Measurements from ENCODE around the gene CA11. TPM values are rescaled to one million over a fixed set of nuclear protein-coding genes. Genes with fewer than 3 reads are reported as not detected.

Gene CA11
- total and polyA plus RNA-seq, 9 of the 15 experiments (the other 6 are each of a cell fraction or from before 2014, with no cell fraction given), result 2.9 to 19.9 (median 8.3) TPM

DNA sequence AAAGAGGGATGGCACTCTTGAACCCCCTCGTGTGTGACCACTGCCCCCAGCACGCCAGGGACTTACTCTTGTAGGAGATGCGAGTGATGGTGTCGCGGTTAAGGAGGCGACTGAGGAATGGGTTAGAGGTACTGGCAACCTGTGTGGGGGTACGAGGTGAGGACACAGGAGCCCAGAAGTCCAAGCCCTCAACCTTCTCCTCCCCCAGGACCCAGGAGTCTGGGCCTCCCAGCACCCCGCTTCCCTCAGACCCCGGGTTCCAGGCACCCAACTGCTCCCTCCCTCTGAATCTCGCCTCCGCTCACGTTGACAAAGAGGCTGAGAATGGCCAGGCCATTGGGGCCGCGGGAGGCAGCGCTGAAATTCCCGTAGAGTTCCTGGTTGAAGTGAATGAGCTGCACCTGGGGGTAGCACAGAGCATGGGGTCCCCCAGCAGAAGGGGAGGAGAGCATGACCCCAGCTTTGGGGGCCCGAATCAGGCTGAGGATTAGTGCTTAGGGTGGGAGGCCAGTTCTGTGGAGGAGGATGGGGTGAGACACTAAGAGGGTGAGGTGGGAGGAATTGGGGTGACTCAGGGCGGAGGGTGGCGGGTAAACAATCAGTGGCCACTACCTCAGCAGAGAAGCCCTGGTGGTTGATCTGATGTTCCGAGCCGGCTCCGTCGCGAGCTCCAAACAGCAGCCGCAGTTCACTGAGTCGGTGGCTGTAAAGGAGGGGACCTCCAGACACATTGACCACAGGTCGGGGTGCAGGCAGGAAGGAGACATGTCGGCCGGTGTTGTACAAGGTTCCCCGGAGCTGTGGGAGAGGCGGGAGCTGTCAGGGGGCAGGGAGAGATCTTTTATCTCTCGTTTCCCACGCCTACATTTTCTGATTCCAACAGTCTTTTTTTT, 6.3 kb downstream of the CA11 start (continued):
- TF ChIP-seq, protein P1, sequence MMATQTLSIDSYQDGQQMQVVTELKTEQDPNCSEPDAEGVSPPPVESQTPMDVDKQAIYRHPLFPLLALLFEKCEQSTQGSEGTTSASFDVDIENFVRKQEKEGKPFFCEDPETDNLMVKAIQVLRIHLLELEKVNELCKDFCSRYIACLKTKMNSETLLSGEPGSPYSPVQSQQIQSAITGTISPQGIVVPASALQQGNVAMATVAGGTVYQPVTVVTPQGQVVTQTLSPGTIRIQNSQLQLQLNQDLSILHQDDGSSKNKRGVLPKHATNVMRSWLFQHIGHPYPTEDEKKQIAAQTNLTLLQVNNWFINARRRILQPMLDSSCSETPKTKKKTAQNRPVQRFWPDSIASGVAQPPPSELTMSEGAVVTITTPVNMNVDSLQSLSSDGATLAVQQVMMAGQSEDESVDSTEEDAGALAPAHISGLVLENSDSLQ (IDR thresholded peaks at IDR 0.05), result peak; percentile 65
- TF ChIP-seq HNRNPK (IDR thresholded peaks at IDR 0.05; ENCODE audit: low read depth, low read length, poor library complexity, severe bottlenecking), result no peak
- TF ChIP-seq MTA3 (IDR thresholded peaks at IDR 0.05; ENCODE audit: borderline replicate concordance), result 0 out of 2 replicates have a peak, but pooled peaks have one; percentile 20
- 0 out of 2 replicates have a peak, but pooled peaks have one; percentile 7 for TF ChIP-seq LARP7 (IDR thresholded peaks at IDR 0.05)

DNA sequence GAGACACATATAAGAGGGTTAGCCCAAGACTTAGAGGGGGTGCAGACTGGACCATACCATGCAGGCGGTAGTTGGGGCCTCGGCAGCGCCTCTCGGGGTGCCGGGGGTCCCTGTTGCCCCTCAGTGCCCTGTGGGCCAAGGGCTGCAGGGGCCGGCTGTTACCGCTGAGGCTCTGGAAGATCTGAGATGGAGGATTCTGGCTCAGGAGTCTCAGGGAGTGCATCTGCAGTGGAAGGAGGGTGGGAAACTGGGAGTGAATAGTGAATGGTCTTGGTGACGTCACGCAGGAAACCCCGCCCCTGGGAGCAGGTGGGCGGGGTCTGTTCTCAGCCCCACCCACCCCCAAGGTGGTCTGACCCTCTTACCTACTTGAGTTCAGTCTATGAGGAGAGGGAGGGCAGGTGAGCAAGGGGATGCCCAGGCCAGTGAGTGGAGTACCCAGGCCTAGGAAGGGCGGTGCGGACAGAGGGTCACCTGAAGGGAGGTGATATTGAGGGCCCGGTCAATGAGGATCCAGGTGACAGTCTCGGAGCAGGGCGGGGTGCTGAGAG, 7.1 kb downstream of the CA11 start:
- FAIRE-seq, result peak; percentile 56
- BruUV-seq (replicated peaks), result no TSS peak
- DNase-seq (ENCODE audit: extremely low read depth in 1 of 4, low spot score in 3 of 4), result peak; percentile 77 to 88 (median 80)
- Histone ChIP-seq H3K36me3 (ENCODE audit: control insufficient read depth, insufficient read depth, low read length) (no peaks in the 10 kb centered on the region), H3K9ac (ENCODE audit: insufficient read depth in 1 of 2, low read depth in 2 of 2, low read length in 2 of 2) (peak overlapping the region; percentile 78 to 94), H3K9me3 (replicated peaks; ENCODE audit: control insufficient read depth, insufficient read depth, low read depth, low read length) (no peaks in the 10 kb centered on the region), H3K79me2 (ENCODE audit: control insufficient read depth, insufficient read depth, low read length) (peaks cover 27% of the 10 kb centered on the region; the same call in 2 of the 3 replicates), H3K27me3 (ENCODE audit: control insufficient read depth in 2 of 2, insufficient read depth in 2 of 2, low read length in 2 of 2) (no peaks in the 10 kb centered on the region), H4K20me1 (replicated peaks; ENCODE audit: control insufficient read depth, insufficient read depth, low read length) (0 out of 2 replicates have a peak, but pooled peaks cover 4% of the 10 kb centered on the region), H3K9me1 (ENCODE audit: control insufficient read depth, insufficient read depth, low read length) (peaks cover 3% of the 10 kb centered on the region), H3K27ac (ENCODE audit: extremely low read depth, low read depth, low read length) (peak overlapping the region; percentile 91), H2AFZ (ENCODE audit: low read depth, low read length) (peak overlapping the region; percentile 93), H3K4me1 (replicated peaks in 1 of 2; ENCODE audit: control insufficient read depth in 2 of 2, insufficient read depth in 2 of 2, low read length in 2 of 2) (peaks cover 32 to 58% of the 10 kb centered on the region in 2 experiments), H3K4me3 (peak overlapping the region; percentile 51), H3K4me2 (ENCODE audit: insufficient read depth, low read length) (peak overlapping the region; percentile 100)
- WGBS (ENCODE audit: insufficient coverage, low coverage, missing lambda C conversion rate), result 9% methylated on average over 16 of the region's 16 CpGs
- ChIA-PET POLR2A (interaction anchor here (1.1 to 1.3 kb wide), 2 partner anchors 142 to 355 kb away, joined by 3 to 4 read pairs; partner anchors contain the start of gene RUVBL2), CTCF (ENCODE audit: low intra/inter-chr PET ratio) (interaction anchor here (0.6 kb wide), 1 partner anchor 103 kb away, joined by 3 read pairs; no protein-coding TSS in a partner anchor)
- in situ Hi-C loops (cut with MboI), result no loop called here
- peak; percentile 13 for ATAC-seq
- intact Hi-C loops (cut with micrococcal nuclease), result no loop called here
- TF ChIP-seq, protein P2, sequence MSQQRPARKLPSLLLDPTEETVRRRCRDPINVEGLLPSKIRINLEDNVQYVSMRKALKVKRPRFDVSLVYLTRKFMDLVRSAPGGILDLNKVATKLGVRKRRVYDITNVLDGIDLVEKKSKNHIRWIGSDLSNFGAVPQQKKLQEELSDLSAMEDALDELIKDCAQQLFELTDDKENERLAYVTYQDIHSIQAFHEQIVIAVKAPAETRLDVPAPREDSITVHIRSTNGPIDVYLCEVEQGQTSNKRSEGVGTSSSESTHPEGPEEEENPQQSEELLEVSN (IDR thresholded peaks at IDR 0.05; ENCODE audit: borderline replicate concordance in 1 of 2, extremely low read depth in 1 of 2, insufficient read depth in 1 of 2, insufficient read length in 1 of 2, low read depth in 1 of 2, low read length in 1 of 2, poor library complexity in 1 of 2, severe bottlenecking in 1 of 2), result peak in 1 of 2 experiments; percentile 7
- TF ChIP-seq KLF10 (CRISPR knock-in tag; IDR thresholded peaks at IDR 0.05) (no peak), NBN (IDR thresholded peaks at IDR 0.05; ENCODE audit: low read depth) (peak; percentile 73; the same call in 1 of the 2 replicates), ZEB2 (IDR thresholded peaks at IDR 0.05) (0 out of 2 replicates have a peak, but pooled peaks have one; percentile 50), FOXA3 (CRISPR knock-in tag; conservative IDR thresholded peaks at IDR 0.05 in 1 of 2, IDR thresholded peaks at IDR 0.05 in 1 of 2) (0 out of 4 replicates have a peak, but pooled peaks of 1 of the 2 experiments have one; percentile 38), MYC (IDR thresholded peaks at IDR 0.05; ENCODE audit: low read depth, low read length) (no peak), MYC (CRISPR knock-in tag; IDR thresholded peaks at IDR 0.05; ENCODE audit: borderline replicate concordance, low read depth) (peak; percentile 60; the same call in 1 of the 2 replicates), TOE1 (IDR thresholded peaks at IDR 0.05; ENCODE audit: borderline replicate concordance) (no peak), TOE1 (CRISPR knock-in tag; IDR thresholded peaks at IDR 0.05; ENCODE audit: borderline replicate concordance, low read depth) (no peak)
- TF ChIP-seq, protein P3, sequence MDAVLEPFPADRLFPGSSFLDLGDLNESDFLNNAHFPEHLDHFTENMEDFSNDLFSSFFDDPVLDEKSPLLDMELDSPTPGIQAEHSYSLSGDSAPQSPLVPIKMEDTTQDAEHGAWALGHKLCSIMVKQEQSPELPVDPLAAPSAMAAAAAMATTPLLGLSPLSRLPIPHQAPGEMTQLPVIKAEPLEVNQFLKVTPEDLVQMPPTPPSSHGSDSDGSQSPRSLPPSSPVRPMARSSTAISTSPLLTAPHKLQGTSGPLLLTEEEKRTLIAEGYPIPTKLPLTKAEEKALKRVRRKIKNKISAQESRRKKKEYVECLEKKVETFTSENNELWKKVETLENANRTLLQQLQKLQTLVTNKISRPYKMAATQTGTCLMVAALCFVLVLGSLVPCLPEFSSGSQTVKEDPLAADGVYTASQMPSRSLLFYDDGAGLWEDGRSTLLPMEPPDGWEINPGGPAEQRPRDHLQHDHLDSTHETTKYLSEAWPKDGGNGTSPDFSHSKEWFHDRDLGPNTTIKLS (IDR thresholded peaks at IDR 0.05; ENCODE audit: borderline replicate concordance, low read depth), result 0 out of 2 replicates have a peak, but pooled peaks have one; percentile 9

Data from K562 (cell line).